CD4-positive, alpha-beta T cell treated with Interleukin-10 for 1 hour (primary cell): ENCODE data around the gene OR13J1.

Experiments used
- DNase-seq: peaks from one replicate; pipeline ENCODE4 v3.0.0-alpha.2; 2020

The OR13J1 gene

DNA sequence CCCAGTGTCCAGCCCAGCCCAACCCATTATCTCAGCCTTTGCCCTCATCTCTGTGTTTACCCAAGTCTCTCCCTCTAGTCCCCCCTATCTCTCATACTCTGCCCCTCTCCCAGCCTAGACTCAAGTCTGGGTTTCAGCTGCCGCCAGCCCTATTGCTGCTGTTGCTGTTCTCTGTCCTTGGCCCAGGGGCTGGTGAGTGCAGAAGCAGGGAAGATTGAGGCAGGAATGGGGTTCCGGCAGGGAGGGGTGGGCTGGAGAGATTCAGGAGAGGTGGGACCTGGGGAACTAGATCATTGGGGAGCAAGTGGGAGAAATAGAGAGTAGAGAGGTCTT is 40.5 kb downstream of the OR13J1 start:
- no peak for DNase-seq

GRCh38 chr9:35829084-35829763 is 41.0 kb downstream of the OR13J1 start, which contains the start of gene TMEM8B:
Gene TMEM8B (plus strand): TSS chr9:35829228. CDS start chr9:35829448, 220 bp downstream.
- peak; percentile 93 for DNase-seq

- DNase-seq: no peak
Measured at GRCh38 chr9:35828716-35829083, 41.5 kb downstream of the OR13J1 start, which contains the start of gene FAM221B. Gene FAM221B (minus strand): TSS chr9:35828732. CDS start chr9:35826161, 2,571 bp downstream.

GRCh38 chr9:35827486-35827885 is 42.7 kb downstream of the OR13J1 start:
- DNase-seq: no peak

DNA sequence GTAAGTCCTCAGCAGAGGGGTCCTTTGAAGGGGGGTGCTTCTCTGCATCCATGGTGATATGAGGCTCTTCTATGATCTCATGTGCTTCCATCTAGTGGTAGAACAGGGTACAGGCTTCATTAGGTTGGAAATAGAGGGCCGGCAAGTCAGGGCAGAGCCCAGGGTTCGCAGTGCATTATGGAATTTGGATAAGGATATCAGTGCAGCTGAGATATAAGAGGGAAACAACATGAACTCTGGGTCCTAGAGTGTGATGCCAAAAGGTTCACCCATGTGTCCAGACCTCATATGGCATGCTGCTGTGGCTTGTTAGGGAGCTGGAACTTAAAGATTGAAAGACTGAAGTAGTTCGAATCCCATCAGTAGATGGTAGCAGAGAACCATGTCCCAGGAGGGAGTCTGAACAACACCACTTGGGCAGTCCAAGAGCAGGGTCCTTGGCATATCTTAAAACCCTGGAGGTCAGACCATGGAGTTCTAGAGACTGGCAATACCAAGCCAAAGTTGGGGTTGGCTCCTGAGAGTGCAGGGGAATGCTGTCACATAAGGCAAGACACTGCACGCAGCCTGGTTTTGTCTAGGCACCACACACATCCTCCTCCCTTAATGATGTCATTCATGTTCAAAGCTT is 44.0 kb downstream of the OR13J1 start:
- peak; percentile 67 for DNase-seq

- DNase-seq: no peak
Measured at GRCh38 chr9:35822926-35823325, 47.3 kb downstream of the OR13J1 start.

DNA sequence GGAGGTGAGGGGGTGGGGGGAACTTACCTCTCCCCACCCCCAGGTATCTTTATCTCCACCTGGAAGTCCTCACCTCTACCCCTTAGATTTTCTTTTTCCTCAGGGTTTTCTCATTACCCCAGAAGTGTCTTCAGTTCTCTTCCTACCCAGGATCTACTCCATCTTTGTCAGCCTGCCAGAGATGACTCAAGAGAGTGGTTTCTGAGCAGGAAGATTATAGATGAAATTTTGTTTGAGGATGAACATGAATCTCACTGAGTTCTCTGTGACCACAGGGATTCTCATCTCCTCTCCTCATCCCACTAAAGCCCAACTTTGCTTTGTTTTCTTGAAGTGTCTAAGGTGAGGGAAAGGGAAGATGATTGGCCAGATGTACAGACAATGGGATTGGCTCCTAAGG is 50.1 kb downstream of the OR13J1 start:
- no peak for DNase-seq
